LoVo (cell line): ENCODE results near the gene FBXL7.

Source experiments
- DNase-seq: peaks from one replicate; pipeline ENCODE4 v3.0.0-alpha.2; 2016; ENCODE audit warnings: low spot score

FBXL7 gene

GRCh38 chr5:15717001-15717400, 217.0 kb downstream of the FBXL7 start:
- no peak for DNase-seq

- no peak for DNase-seq
Observed at GRCh38 chr5:15718421-15719179, 218.6 kb downstream of the FBXL7 start.

DNA sequence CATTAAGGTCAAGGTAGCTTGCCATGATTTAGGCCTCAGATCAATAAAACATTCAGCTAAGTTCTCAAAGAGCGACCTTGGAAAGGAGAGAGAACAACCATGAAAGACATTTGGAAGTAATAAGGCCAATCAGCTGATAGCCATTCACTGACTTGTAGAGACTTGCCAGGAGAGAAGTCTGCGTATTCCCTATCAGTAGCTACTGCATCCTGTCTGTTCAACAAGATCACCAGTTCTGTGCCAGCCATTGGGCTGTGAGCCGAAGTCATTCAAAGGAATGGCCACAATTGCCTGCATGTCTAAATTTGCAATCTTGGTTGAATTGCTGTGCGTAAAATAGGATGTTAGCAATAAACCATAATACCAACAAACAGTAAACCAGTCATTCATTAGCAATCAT, 219.8 kb downstream of the FBXL7 start:
- DNase-seq = no peak

DNA sequence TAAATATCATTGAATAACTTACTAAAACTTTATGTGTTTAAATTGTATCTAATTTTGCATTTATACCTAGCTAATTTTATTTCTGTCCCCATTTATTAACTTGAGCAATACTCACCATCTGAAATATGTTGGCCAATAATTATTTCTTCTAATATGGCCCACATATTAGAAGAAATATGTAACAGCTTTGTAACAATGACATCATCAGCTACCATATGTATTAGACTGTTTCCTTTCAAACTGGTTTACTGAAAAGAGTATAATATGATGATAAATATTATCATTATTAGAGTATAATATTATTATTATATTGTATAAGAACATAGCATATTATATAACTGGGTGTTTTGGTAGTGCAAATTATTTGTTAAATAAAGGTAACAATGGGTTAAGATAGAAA, 220.5 kb downstream of the FBXL7 start:
- DNase-seq = no peak

DNA sequence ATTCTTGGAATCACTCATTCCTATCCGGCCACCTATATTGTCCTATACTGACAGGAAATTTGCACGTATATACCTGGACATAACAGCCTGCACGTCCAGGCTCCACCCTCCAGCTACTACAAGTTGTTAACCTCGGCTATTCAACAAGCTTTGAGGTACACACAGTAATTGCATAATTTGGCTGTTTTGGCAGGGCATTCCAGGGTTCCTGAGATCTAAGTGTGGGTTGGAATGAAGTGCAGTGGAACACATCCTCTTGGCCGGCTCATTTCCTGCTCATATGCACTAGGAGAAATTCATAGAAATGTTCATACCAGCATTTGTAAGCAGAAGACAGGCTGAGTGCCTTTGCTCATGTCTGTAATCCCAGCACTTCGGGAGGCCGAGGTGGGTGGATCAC, 222.3 kb downstream of the FBXL7 start:
- no peak for DNase-seq

DNA sequence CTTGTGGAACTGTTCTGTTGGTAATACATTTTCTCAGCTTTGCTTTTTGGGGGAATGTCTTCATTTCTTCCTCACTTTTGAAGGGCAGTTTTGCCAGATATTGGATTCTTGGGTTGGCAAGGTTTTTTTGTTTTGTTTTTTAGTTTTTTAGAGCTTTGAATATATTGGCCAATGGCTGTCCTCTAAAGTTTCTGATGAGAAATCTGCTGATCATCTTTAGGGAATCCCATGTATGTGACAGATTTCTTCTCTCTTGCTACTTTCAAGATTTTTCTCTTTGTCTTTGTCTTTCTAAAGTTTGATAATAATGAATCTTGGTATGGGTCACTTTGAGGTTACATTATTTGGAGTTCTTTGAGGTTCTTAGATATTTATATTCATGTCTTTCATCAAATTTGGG, 227.4 kb downstream of the FBXL7 start:
- no peak for DNase-seq

DNA sequence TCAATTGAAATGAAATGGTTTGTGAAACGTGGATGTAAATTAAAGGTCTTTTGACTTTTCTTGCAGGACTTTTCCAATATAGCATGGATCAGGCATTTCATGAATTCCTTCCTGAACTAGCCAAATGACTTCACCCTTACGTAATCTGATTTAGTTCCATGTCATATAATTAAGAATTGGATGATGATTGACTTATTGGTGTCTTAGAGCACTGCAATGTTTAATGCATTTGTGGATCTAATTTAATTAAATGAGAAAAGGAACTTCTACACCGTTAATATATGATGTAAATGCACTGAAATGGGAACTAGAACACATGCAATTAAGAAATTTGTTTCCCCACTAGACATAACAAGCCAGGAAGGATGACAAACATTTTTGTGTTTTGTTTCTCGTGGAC, 228.8 kb downstream of the FBXL7 start:
- DNase-seq = no peak

DNA sequence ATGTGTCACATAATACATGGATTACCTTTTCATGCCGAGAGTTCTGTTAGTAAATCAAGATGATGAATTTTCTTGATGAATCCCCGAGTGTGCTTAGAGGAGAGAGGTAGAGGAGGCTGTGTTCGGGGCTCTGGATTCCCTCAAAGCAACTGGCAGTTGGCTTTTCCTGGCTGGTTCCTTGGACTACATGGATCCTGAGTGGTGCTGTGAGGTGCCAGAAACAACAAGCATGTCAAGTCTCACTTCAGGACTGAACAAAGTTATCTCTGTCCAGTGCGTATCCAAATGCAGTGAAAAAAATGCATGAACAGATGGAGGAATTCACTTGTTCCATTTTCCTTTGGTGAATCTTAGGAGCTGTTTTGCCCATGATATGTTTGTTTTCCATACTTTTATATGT, 231.7 kb downstream of the FBXL7 start:
- DNase-seq = no peak

GRCh38 chr5:15734058-15734457, 234.1 kb downstream of the FBXL7 start:
- DNase-seq = no peak

DNA sequence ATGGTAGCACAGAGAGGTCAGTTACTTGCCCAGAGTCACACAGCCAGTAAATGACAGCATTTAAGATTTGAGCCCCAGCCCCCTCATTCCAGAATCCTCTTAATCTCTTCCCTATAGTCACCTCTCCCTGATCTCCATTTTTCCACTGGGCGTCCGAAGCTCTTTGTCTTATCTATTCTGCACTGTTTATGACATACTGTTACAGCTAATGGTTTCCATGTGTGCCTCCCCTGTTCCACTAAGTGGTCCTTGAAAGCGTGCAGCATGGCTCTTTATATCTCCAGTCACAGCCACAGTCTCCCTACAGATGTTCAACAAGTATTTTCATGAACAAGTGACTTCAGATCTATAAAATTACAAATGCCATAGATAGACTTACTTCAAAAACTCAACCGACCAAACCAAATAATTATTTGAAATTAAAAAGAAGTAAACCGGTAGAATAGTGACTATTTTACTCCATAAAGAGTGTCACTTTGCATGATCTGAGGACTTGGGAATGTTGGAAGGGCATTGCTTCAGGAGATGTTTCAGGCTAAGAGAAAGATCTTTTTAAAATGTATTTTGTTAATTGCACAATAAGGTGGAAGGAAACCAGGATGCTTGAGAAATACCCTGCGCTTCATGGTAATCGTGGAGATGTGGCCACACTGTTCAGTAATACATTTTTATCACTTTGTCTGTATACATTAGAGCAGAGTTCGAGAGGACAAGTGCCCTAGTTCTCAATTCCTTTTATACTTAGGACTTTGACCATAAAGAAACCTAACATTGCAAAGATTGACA, 237.2 kb downstream of the FBXL7 start:
- no peak for DNase-seq

DNA sequence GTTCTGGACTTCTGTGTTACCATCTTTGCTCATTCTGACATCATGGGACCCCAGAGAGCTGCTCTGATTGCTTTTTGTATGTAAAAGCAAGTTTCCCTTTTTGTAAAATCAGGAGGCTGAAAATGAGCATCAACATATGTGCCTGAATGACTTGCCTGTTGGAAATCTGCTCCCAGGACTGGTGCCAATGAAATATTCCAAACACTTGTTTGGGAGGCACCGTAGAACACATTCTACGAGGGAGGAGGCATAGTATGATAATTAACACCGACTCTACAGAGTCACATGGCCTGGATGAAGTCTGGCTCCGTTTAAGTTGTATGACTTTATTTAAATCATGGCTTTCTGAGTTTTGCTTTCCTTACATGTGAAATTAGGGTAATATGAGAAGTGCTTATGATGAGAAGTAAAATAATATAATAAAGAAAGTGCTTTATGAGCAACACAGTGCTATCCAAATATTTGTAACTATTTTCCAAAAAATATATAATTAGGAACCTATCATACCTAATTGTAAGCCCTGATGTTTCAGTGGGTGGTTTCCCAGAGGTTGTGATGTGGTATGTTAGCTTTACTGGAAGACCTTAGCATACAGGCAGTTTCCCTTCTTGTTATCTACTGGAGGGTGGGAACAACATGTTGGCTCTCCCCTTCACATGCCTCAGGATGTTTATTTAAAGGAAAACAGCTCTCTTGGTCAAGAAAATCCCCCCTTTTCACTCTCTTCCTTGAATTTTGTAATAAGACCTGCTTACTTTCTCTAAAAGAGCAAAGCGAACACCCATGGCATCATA, 238.1 kb downstream of the FBXL7 start:
- no peak for DNase-seq

DNA sequence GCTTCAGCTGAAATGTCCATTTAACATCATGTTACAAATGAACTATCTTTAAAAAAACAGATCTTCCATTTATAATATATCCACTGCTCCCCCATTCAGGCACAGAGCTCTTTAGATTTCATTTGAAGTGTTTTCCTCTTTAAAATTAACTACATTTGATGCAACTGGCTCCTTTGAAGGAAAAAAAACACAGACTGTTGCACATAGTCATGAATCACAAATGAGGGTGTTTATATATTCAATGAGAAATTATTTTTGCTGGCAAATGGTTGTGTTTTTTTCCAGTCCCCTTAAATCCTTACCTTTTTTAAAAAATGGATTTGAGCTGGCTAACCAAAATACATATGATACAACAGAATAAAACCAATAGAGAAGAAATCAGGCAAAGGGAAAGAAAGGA, 240.4 kb downstream of the FBXL7 start:
- DNase-seq = no peak

DNA sequence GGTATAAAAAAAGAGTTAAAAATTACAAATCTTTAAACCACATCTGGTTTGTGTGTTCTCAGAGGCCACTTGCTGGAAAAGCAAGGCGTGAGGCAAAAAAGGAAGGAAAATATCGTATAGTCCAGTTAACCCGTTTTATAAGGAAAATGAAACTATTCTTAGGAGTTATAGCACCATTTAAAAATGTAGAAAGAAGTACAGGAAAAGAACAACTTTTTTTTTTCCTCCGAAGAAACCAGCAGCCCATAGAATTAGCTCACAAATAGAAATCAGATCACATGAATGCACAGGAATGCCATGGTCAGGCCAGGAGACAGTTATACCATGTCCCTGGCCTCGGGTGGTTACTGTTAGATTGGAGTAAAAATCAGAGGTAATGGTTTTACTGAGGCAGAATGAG, 241.6 kb downstream of the FBXL7 start:
- no peak for DNase-seq

- no peak for DNase-seq
Observed at GRCh38 chr5:15746833-15747232, 246.9 kb downstream of the FBXL7 start.

DNA sequence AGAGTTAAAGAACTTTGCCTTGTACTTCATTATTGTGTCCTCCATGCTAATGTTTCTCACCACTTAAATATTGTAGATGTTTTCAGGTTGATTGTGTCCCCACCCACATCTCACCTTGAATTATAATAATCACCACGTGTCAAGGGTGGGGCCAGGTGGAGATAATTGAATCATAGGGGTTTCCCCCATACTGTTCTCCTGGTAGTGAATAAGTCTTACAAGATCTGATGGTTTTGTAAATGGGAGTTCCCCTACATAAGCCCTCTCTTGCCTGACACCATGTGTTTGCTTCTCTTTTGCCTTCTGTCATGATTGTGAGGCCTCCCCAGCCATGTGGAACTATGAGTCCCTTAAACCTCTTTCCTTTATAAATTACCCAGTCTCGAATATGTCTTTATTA, 248.3 kb downstream of the FBXL7 start:
- DNase-seq = no peak

DNA sequence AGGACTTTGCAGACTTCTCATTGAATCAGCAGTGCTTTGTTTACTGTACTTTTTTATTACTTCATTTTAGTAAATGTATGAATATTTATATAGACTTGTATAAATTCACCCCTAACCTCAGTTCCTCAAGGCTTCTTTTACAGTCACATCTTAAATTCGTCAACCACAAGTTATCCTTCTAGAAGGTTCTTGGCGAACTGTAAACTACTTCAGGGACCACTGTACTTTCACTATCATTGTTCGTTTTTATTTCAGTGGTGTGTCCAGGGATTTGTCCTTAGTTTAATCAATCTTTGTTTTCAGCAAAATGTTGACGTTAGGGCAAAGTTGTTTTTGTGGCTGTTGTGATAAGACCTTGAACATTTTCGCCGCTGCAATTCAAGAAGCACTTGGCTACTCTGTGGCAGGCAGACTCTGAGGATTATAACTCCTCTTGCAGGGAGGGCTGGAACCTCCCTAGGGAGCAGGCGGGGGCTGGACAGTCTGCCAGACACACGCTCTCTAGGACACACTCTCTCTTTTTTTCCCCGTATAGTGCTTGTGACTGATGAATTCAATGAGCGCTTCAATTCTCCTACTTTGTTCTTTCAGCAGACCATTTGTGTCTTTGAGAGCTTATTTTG, 252.8 kb downstream of the FBXL7 start:
- no peak for DNase-seq

- no peak for DNase-seq
Observed at GRCh38 chr5:15753752-15754151, 253.8 kb downstream of the FBXL7 start.

GRCh38 chr5:15757103-15757502, 257.1 kb downstream of the FBXL7 start:
- DNase-seq = no peak

DNA sequence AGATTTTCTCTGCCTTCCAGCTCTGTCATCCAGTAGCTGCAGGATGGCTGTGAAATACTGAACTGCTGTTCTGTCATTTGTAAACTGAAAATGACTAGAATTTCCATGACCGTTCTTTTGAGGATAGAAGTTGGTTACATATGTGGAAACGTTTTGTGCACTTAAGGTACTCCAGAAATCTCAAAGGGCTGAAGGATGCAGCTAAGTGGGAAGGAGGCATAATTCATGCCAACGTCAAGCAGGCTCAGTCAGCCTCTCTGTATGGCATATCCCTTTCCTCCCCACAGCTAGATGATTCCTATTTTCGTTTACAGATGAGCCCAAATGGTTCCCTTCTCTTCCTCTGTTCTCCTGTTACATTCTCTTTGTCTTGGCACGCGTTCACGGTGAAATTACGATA, 257.6 kb downstream of the FBXL7 start:
- no peak for DNase-seq

DNA sequence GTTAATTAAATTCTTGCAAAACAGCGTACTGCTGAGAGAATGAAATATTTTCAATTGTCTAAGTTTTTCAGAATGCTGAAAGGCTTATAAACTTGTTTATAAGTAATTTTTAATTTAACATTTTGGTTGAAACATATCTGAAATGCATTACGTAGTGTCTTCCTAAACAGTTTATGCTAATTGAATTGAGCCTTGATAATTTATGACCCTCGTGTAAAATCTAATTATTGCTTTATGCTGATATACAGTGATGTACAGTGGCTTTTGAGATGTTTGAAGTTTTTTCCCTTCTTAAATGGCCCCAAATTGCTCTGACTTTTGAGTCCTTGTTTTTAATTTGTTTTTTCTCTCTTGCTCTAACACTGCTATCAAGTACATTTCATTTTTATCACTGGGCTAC, 262.7 kb downstream of the FBXL7 start:
- DNase-seq = no peak

DNA sequence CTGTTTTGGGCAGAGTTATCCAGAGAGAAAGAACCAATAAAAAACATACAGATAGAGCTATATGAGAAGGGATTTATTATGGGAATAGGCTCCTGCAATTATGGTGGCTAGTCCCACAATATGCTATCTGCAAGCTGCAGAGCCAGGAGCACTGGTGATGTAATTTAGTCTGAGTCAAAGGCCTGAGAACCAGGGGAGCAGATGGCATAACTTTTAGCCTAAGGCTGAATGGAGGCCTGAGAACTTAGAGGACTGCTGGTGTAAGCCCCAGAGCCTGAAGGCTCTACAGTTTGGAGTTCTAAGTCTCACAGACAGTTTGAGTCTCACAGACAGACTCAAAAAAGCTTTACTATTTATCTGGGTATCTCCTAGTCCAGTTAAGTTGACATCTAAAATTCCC, 263.8 kb downstream of the FBXL7 start:
- no peak for DNase-seq

- no peak for DNase-seq
Observed at GRCh38 chr5:15768936-15769335, 269.0 kb downstream of the FBXL7 start.
